Heart right ventricle (tissue), 16 donors: Measurements from ENCODE around the gene CITED4. TPM values are rescaled to one million over a fixed set of nuclear protein-coding genes. Genes with fewer than 3 reads are reported as not detected.

ENCODE experiments used
- ATAC-seq, 8 donors: fragments of 200-7000 bp; cut with Tn5 transposase; one replicate each; pipeline ENCODE4 v1.9.1; 2020; ENCODE audit warnings: mild to moderate bottlenecking in 8 of 8, moderate library complexity in 8 of 8, moderate number of reproducible peaks in 1 of 8
- DNase-seq, 2 donors: peaks; one replicate each; pipeline ENCODE4 v3.0.0-alpha.2; 2020
- H3K27ac ChIP-seq, 10 donors: fragments of 200-600 bp; sonication (generic) in 2 of 10; one replicate each; pipeline versions ENCODE4 v1.5.0 to v1.8.0; 2020 to 2022; ENCODE audit warnings: mild to moderate bottlenecking in 3 of 10
- H3K27me3 ChIP-seq, 7 donors: fragments of 200-600 bp; one replicate each; pipeline ENCODE4 v1.8.0; 2021 to 2022; ENCODE audit warnings: mild to moderate bottlenecking in 2 of 7
- H3K36me3 ChIP-seq, 9 donors: fragments of 200-600 bp; sonication (generic) in 1 of 9; one replicate each; pipeline versions ENCODE4 v1.5.0 to v1.8.0; 2020 to 2022; ENCODE audit warnings: mild to moderate bottlenecking in 2 of 9
- H3K4me1 ChIP-seq, 9 donors: fragments of 200-600 bp; sonication (generic) in 1 of 9; one replicate each; pipeline versions ENCODE4 v1.5.0 to v1.8.0; 2020 to 2022; ENCODE audit warnings: mild to moderate bottlenecking in 4 of 9
- H3K4me3 ChIP-seq, 10 donors: fragments of 200-600 bp; sonication (generic) in 2 of 10; one replicate each; pipeline versions ENCODE4 v1.5.0 to v1.8.0; 2020 to 2022; ENCODE audit warnings: mild to moderate bottlenecking in 7 of 10, moderate library complexity in 2 of 10
- H3K9me3 ChIP-seq, 11 donors: fragments of 200-600 bp in 10 of 11; sonication (generic) in 2 of 11; one replicate each; pipeline versions ENCODE4 v1.5.0 to v1.8.0; 2013 to 2022; ENCODE audit warnings: mild to moderate bottlenecking in 2 of 11, control low read depth in 1 of 11, moderate library complexity in 1 of 11
- CTCF ChIP-seq, 9 donors: fragments of 200-600 bp; sonication (generic) in 2 of 9; IDR thresholded peaks; one replicate each; pipeline versions ENCODE4 v1.5.0 to v1.8.0; 2021 to 2022; ENCODE audit warnings: antibody characterized with exemption in 9 of 9, mild to moderate bottlenecking in 5 of 9, moderate library complexity in 1 of 9
- WGBS, 2 donors: extraction: QIAGEN DNeasy Blood & Tissue Kit; methylation state at CpG; one replicate each; pipeline ENCODE4 v1.1.7; 2013; ENCODE audit warnings: inconsistent platforms in 1 of 2; 5-methylcytosine and 5-hydroxymethylcytosine counted together
- intact Hi-C, 10 donors: fragments of 100-400 bp; cut with DNase I; formaldehyde crosslinking; loops; one replicate each; pipeline versions ENCODE4 v1.11.1 to v1.14.2; 2022
- polyA plus RNA-seq, 2 donors: library from polyadenylated mRNA; stranded (reverse); fragments of 200-250 nt; gene quantifications; one replicate each; pipeline ENCODE4 v1.2.3, GENCODE V29; 2013
- total RNA-seq, 10 donors: library from RNA; stranded (reverse); fragmentation: NEBNext Ultra II Directional in 3 of 10; extraction: Animal tissue kit (Norgen Biotek cat#: 25700) in 3 of 10; gene quantifications; one replicate each; pipeline versions ENCODE4 v1.2.1 to v1.2.4, GENCODE V29; 2021 to 2023
- donor health status: Arrhythmogenic right ventricular cardiomyopathy.
- donor health status: ischemic (EF 13 %, LVEDD 7.1; RV severe dilation, severe dysfunction).
- donor health status: healthy with polysubstance abuse.
- donor health status: DM: no; HTN: yes; CAD: no.
- donor health status: DM: no; HTN: no; CAD: no.
- donor health status: ischemic (EF 25% LVEDD 6.9; RV normal size, moderate dysfunction).
- donor health status: ischemic (EF 25% LVEDD 5.7; RV mildly dilated, moderate dysfunction).
- donor health status: healthy.
- donor health status: DM: yes; HTN: yes; CAD: no.
- donor health status: Ischemic cardiomyopathy.
- donor health status: ischemic (EF 35%, LVEDD 5.7; RV mildly dilated, moderate dysfunction).
- donor health status: nonischemic (EF 11% LVEDD 7.7; RV severe dilation, severe dysfunction).
- donor health status: DM: yes; HTN: yes; CAD: no.
- donor health status: PGD.
- donor health status: ischemic (EF 29% LVEDD 5.4; RV normal size, mild dysfunction).
- donor health status: nonischemic (EF 23%, LVEDD 6.1; RV moderate dilation, normal function).

Gene CITED4
- total and polyA plus RNA-seq, 12 donors, result 6.1 to 88.8 (median 25.8) TPM

- H3K27ac ChIP-seq, result no peak overlapping the region
- intact Hi-C loops, result loop anchor here in 5 of 10 donors (5.0 kb wide), 4 partner anchors 77 to 247 kb away; no protein-coding TSS in a partner anchor
Measured at GRCh38 chr1:40853885-40854170, 8.3 kb downstream of the CITED4 start.

GRCh38 chr1:40853113-40853884 lies 8.9 kb downstream of the CITED4 start:
- no peak overlapping the region for H3K4me3 ChIP-seq
- ATAC-seq (no peak), DNase-seq (no peak)
- H3K27ac ChIP-seq, result no peak overlapping the region
- intact Hi-C loops, result loop anchor here in 5 of 10 donors (5.0 kb wide), 4 partner anchors 76 to 246 kb away; no protein-coding TSS in a partner anchor
- 80 to 82% methylated on average over 13 of the region's 13 CpGs for WGBS, 2 donors
- H3K4me1 ChIP-seq, result peaks cover 0 to 9% (median 0%) of the 10 kb centered on the region in 9 donors
- H3K27me3 ChIP-seq, result no peaks in the 10 kb centered on the region
- no peaks in the 10 kb centered on the region for H3K9me3 ChIP-seq
- no peaks in the 10 kb centered on the region for H3K36me3 ChIP-seq
- no peak for TF ChIP-seq CTCF (IDR thresholded peaks at IDR 0.05)

More at GRCh38 chr1:40853885-40854170, 8.3 kb downstream of the CITED4 start:
- Histone ChIP-seq H3K4me3 (no peak overlapping the region), H3K9me3 (no peaks in the 10 kb centered on the region), H3K36me3 (no peaks in the 10 kb centered on the region), H3K27me3 (no peaks in the 10 kb centered on the region), H3K4me1 (peaks cover 0 to 9% (median 0%) of the 10 kb centered on the region in 9 donors)
- ATAC-seq (no peak), DNase-seq (no peak)
- TF ChIP-seq CTCF (IDR thresholded peaks at IDR 0.05), result no peak
- WGBS, 2 donors, result 66 to 69% methylated on average over 5 of the region's 5 CpGs

GRCh38 chr1:40851643-40852042 lies 10.5 kb downstream of the CITED4 start:
- TF ChIP-seq CTCF (IDR thresholded peaks at IDR 0.05), result no peak
- H3K27ac ChIP-seq, result no peak overlapping the region
- ATAC-seq (no peak), DNase-seq (no peak)
- no peaks in the 10 kb centered on the region for H3K9me3 ChIP-seq
- no peaks in the 10 kb centered on the region for H3K27me3 ChIP-seq
- H3K36me3 ChIP-seq, result no peaks in the 10 kb centered on the region
- 88 to 93% methylated on average over 6 of the region's 6 CpGs for WGBS, 2 donors
- no peak overlapping the region for H3K4me3 ChIP-seq
- intact Hi-C loops, result loop anchor here in 5 of 10 donors (2.0 to 5.0 kb wide), 5 partner anchors 74 to 244 kb away; no protein-coding TSS in a partner anchor
- H3K4me1 ChIP-seq, result peaks cover 0 to 9% (median 0%) of the 10 kb centered on the region in 9 donors

DNA sequence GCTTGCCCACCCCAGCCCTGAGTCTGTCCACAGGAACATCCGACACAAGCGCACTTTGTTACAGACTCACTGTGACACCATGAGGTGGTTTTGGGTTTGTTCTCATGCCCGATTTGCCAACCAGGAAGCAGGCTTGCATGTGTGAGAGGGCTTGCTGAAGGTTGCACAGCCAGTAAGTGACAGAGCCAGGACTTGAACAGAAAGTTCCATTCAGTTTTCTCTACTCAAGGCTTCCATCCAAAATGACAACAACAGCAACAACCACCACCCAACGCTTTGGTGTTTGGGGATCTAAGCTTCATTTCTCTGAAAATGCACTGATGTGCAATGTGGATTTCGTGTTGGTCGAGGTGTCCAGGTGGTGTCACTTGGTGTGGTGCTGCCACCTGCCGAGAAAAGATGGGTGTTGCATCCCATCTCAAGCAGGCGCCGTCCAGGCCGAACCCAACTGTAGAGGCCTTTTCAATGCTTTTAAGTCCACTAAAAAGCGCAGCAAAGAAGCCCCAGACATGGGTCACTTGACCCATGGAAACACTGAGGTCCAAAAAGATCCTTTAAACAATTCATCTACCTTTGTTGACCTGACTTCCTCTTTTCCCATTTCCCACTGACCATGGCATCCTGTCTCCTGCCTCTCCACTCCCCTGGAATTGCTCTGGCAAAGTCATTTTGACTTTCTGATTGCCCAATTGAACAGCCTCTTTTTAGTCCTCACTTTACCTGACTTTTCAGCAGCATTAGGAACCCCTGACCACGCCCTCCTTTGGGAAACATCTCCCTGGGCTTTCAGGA lies 12.2 kb downstream of the CITED4 start:
- H3K9me3 ChIP-seq, result no peaks in the 10 kb centered on the region
- TF ChIP-seq CTCF (IDR thresholded peaks at IDR 0.05), result peak; percentile 79 to 93 (median 90)
- no peaks in the 10 kb centered on the region for H3K27me3 ChIP-seq
- no peak overlapping the region for H3K27ac ChIP-seq
- ATAC-seq, result peak; percentile 79 to 92 (median 87)
- no peaks in the 10 kb centered on the region for H3K36me3 ChIP-seq
- intact Hi-C loops, result loop anchor here (1.0 to 10.0 kb wide), 12 partner anchors 73 to 243 kb away; no protein-coding TSS in a partner anchor
- H3K4me3 ChIP-seq, result no peak overlapping the region
- 22 to 23% methylated on average over 12 of the region's 12 CpGs for WGBS, 2 donors
- DNase-seq, result peak; percentile 63 to 64
- peaks cover 0 to 9% (median 0%) of the 10 kb centered on the region in 9 donors for H3K4me1 ChIP-seq
